Measurements from ENCODE around the gene SMAD4. TPM values are rescaled to one million over a fixed set of nuclear protein-coding genes. Genes with fewer than 3 reads are reported as not detected.

The SMAD4 gene
- total and polyA plus RNA-seq, 2 of the 8 experiments (the other 6 are each of a cell fraction or from before 2014, with no cell fraction given): 86.5 to 139 TPM

DNA sequence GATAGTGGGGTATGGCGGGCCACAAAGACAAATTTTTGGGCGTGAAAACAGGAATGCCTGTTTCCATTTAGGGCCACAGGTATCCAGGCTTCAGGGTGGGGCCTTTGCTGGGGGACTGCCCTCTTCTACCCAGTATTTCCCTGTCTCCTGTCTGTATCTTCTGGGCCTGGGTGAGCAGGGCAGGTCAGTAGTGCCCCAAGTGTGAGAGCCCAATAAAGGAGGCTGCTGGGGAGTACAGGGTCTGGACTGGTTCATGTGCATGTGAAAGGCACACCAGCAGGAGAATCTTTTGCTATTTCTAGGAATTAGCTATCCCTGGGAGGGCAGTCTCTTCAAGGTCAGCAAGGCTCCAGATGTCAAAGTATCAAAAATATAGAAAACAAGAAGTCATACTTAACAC, 96.0 kb downstream of the SMAD4 start:
- Histone ChIP-seq H3K4me1 (replicated peaks in 1 of 4; ENCODE audit: control insufficient read depth in 3 of 4, insufficient read depth in 4 of 4, low read length in 3 of 4) (peaks cover 0 to 5% (median 0%) of the 10 kb centered on the region in 4 experiments; a peak in 1 of 7 replicates), H4K91ac (replicated peaks; ENCODE audit: insufficient read length, low read length) (no peak overlapping the region), H4K5ac (ENCODE audit: insufficient read length, low read depth, low read length) (no peak overlapping the region), H3K27ac (ENCODE audit: low read depth, low read length) (no peak overlapping the region), H3K18ac (ENCODE audit: extremely low read depth, low read length) (no peak overlapping the region), H3K4ac (replicated peaks; ENCODE audit: insufficient read length, low read depth, low read length) (no peak overlapping the region), H2BK12ac (ENCODE audit: low read depth, low read length) (no peak overlapping the region), H3K79me2 (ENCODE audit: control insufficient read depth in 1 of 2, insufficient read depth in 2 of 2, low read length in 2 of 2) (no peaks in the 10 kb centered on the region), H2AK5ac (ENCODE audit: low read depth, low read length) (no peak overlapping the region), H3K9ac (replicated peaks in 1 of 4; ENCODE audit: extremely low read depth in 1 of 4, low read depth in 3 of 4, low read length in 3 of 4) (no peak overlapping the region), H2BK20ac (ENCODE audit: low read length) (no peak overlapping the region), H3K9me3 (ENCODE audit: insufficient read depth in 2 of 2, low read depth in 1 of 2, low read length in 1 of 2) (no peaks in the 10 kb centered on the region), H3K36me3 (ENCODE audit: control insufficient read depth in 2 of 4, insufficient read depth in 4 of 4, low read length in 3 of 4) (no peaks in the 10 kb centered on the region), H2BK120ac (replicated peaks; ENCODE audit: low read depth, low read length) (no peak overlapping the region), H3K56ac (replicated peaks; ENCODE audit: insufficient read length, low read depth, low read length) (no peak overlapping the region), H3K23ac (ENCODE audit: insufficient read length) (no peak overlapping the region), H2AFZ (ENCODE audit: low read length) (no peak overlapping the region), H3K4me2 (ENCODE audit: insufficient read depth in 1 of 2, low read depth in 2 of 2, low read length in 2 of 2) (no peak overlapping the region), H3K27me3 (replicated peaks in 1 of 4; ENCODE audit: control insufficient read depth in 3 of 4, extremely low read depth in 1 of 4, insufficient read depth in 3 of 4, low read length in 3 of 4) (no peaks in the 10 kb centered on the region), H4K20me1 (replicated peaks in 1 of 2; ENCODE audit: control insufficient read depth in 1 of 2, insufficient read depth in 2 of 2, low read length in 2 of 2) (no peaks in the 10 kb centered on the region), H3K23me2 (ENCODE audit: low read depth, low read length) (no peaks in the 10 kb centered on the region), H3K14ac (ENCODE audit: insufficient read length) (no peak overlapping the region), H3K4me3 (ENCODE audit: extremely low read depth in 1 of 4, insufficient read depth in 2 of 4, low read depth in 3 of 4, low read length in 4 of 4) (no peak overlapping the region), H4K8ac (ENCODE audit: extremely low read depth, insufficient read depth, low read length) (no peak overlapping the region), H3K79me1 (ENCODE audit: low read depth, low read length) (no peaks in the 10 kb centered on the region), H2BK15ac (ENCODE audit: low read length) (no peak overlapping the region), H2BK5ac (ENCODE audit: low read depth, low read length) (no peak overlapping the region)
- DNase-seq (ENCODE audit: low read depth in 1 of 2, low spot score in 2 of 2): peak in 1 of 2 experiments; percentile 16
- POLR2A ChIA-PET (ENCODE audit: partially characterized antibody): no interaction called here
- no peak for FAIRE-seq
- 92% methylated on average over 2 of the region's 2 CpGs; no CpG with 5 or more reads in 1 of the 2 experiments for WGBS, 2 experiments (ENCODE audit: extremely low coverage in 1 of 2, insufficient coverage in 1 of 2, insufficient read length in 1 of 2, insufficient replicate concordance in 2 of 2, low coverage in 1 of 2, low lambda C conversion rate in 2 of 2, missing lambda C conversion rate in 1 of 2)
- CTCF ChIA-PET (ENCODE audit: partially characterized antibody): interaction anchor here (0.9 to 9.2 kb wide), 3 partner anchors 16 to 306 kb away, joined by 3 to 56 read pairs (median 4); no protein-coding TSS in a partner anchor
- TF ChIP-seq FOSL1 (IDR thresholded peaks at IDR 0.05; ENCODE audit: insufficient read depth, low read depth, low read length): no peak

Data from H1 (cell line).